Medulla oblongata (tissue), 1 donor: ENCODE results near the gene GRB7.
"Not testable (repeated sequence)": the region's sequence is repeated elsewhere in the genome, so short reads cannot be mapped to it uniquely, and the experiment has no call there.

Experiments used
- DNase-seq: peaks from one replicate; pipeline ENCODE4 v3.0.0-alpha.2; 2015; ENCODE audit errors: extremely low spot score

Gene GRB7

DNA sequence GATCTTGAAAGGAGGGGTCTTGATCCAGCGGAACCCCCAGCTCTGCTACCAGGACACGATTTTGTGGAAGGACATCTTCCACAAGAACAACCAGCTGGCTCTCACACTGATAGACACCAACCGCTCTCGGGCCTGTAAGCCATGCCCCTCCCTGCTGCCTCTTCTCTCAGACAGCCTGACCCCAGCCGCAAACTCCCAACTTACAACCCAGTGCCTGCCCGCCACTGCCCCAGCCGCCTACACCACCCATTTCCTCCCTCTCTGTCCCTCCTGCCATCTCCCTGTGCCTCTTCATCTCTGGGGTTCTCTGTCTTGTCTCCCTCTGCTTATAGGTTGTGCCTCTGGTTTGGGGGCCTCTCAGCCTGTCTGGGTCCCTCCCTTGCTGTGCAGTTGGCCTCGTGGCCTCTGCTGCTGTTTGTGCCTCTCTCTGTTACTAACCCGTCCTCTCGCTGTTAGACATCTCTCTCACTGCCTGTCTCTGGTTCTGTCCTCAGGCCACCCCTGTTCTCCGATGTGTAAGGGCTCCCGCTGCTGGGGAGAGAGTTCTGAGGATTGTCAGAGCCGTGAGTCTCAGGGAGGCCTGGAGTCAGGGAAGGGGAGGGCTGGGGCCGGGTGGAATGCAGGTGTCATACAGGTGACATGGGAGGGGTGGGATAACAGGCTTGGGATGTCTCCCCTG, 28.3 kb upstream of the GRB7 start:
- no peak for DNase-seq

- no peak for DNase-seq
These were observed 27.5 kb upstream of the GRB7 start for GRCh38 chr17:39709998-39710964.

- not testable (repeated sequence) for DNase-seq
These were observed 26.7 kb upstream of the GRB7 start for GRCh38 chr17:39711071-39711470.

- no peak for DNase-seq
These were observed 25.9 kb upstream of the GRB7 start for GRCh38 chr17:39711851-39712250.

DNA sequence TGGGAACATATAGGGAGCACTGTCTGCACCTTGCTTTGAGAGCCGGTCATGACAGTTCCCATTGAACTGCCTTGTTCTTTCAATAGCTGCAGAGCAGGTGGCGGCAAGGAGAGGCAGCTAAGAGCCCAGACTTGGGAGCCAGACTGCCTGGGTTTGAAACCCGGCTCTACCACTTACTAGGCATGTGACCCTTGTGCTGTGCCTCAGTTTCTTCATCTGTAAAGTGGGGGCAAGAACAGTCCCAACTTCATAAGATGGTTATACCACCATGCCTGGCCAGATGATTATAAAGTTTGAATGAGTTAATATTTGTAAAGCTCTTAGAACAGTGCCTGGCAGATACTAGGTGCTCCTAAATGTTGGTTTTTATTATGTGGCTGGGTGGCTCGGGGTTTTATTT, 23.5 kb upstream of the GRB7 start:
- DNase-seq: no peak

- no peak for DNase-seq
These were observed 22.2 kb upstream of the GRB7 start for GRCh38 chr17:39715375-39716072.

DNA sequence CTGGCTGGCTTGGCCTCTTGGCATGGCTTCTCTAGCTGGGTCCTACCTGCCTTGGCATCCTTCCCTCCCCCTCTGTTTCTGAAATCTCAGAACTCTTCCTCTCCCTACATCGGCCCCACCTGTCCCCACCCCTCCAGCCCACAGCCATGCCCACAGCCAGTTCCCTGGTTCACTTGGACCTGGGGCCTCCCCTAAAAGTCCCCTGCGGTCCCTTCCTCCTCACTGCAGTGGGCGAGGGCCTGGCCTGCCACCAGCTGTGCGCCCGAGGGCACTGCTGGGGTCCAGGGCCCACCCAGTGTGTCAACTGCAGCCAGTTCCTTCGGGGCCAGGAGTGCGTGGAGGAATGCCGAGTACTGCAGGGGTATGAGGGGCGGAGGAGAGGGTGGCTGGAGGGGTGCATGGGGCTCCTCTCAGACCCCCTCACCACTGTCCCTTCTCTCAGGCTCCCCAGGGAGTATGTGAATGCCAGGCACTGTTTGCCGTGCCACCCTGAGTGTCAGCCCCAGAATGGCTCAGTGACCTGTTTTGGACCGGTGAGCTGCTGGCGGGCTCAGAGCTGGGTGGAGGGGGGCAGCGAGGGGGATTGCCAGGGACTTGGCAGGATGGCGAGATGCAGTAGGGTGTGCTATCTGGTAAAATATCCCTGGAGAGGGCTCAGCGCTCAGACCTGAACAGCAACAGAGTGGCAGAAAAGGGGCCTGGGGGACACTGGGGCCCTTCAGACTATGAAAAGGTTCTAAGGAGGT, 21.5 kb upstream of the GRB7 start:
- no peak for DNase-seq

- DNase-seq: no peak
These were observed 20.7 kb upstream of the GRB7 start for GRCh38 chr17:39716879-39717536.

DNA sequence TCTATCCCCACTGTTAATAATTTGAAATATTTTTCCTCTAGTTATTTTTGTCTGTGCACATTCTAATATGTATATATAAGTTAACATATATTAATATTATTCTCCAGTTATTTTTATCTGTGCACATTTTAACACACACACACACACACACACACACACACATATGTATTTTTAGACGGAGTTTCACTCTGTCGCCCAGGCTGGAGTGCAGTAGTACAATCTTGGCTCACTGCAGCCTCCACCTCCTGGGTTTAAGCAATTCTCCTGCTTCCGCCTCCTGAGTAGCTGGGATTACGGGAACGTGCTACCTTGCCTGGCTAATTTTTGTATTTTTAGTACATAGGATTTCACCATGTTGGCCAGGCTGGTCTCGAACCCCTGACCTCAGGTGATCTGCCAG, 20.1 kb upstream of the GRB7 start:
- DNase-seq: no peak

- no peak for DNase-seq
These were observed 18.0 kb upstream of the GRB7 start for GRCh38 chr17:39719563-39720355.

DNA sequence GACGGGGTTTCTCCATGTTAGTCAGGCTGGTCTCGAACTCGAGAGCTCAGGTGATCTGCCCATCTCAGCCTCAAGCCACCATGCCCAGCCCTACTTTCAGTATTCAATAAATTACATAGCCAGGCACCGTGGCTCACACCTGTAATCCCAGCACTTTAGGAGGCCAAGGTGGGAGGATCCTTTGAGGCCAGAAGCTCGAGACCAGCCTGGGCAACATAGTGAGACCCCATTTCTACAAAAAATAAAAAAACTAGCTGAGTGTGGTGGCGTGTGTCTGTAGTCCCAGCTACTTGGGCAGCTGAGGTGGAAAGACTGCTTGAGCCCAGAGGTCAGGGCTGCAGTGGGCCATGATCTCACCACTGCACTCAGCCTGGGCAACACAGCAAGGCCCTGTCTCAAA, 15.6 kb upstream of the GRB7 start:
- DNase-seq: no peak

DNA sequence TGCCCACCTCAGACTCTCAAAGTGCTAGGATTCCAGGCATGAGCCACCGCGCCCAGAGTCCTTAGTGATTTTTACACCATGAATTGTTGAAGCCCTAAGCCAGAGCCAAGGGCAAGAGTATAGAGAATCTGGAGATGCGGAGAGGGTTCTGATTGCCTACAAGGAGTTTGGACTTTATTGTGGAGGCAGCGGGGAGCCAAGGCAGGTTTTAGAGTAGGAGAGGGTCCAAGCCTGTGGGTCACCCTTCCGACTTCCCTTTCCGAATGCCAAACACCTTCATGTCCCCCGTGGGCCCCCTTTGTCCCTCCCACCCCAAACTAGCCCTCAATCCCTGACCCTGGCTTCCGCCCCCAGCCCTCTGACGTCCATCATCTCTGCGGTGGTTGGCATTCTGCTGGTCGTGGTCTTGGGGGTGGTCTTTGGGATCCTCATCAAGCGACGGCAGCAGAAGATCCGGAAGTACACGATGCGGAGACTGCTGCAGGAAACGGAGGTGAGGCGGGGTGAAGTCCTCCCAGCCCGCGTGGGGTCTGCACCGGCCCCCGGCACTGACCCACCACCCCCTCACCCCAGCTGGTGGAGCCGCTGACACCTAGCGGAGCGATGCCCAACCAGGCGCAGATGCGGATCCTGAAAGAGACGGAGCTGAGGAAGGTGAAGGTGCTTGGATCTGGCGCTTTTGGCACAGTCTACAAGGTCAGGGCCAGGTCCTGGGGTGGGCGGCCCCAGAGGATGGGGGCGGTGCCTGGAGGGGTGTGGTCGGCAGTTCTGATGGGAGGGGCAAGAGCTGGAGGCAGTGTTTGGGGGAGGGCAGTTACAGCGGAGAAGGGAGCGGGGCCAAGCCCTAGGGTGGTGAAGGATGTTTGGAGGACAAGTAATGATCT, 14.5 kb upstream of the GRB7 start:
- DNase-seq: no peak

DNA sequence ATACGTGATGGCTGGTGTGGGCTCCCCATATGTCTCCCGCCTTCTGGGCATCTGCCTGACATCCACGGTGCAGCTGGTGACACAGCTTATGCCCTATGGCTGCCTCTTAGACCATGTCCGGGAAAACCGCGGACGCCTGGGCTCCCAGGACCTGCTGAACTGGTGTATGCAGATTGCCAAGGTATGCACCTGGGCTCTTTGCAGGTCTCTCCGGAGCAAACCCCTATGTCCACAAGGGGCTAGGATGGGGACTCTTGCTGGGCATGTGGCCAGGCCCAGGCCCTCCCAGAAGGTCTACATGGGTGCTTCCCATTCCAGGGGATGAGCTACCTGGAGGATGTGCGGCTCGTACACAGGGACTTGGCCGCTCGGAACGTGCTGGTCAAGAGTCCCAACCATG, 13.0 kb upstream of the GRB7 start:
- no peak for DNase-seq

GRCh38 chr17:39725923-39726322, 11.8 kb upstream of the GRB7 start:
- not testable (repeated sequence) for DNase-seq

GRCh38 chr17:39726617-39727016, 11.1 kb upstream of the GRB7 start:
- no peak for DNase-seq

DNA sequence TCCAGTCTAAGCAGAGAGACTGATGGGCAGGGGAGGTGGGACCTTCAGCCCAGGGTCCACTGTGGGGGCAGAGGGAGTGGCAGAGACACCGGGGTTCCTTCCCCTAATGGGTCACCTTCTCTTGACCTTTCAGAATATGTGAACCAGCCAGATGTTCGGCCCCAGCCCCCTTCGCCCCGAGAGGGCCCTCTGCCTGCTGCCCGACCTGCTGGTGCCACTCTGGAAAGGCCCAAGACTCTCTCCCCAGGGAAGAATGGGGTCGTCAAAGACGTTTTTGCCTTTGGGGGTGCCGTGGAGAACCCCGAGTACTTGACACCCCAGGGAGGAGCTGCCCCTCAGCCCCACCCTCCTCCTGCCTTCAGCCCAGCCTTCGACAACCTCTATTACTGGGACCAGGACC, 10.2 kb upstream of the GRB7 start:
- DNase-seq: no peak

- no peak for DNase-seq
These were observed 8.4 kb upstream of the GRB7 start for GRCh38 chr17:39729280-39729851.

- DNase-seq: peak; percentile 92
These were observed 7.4 kb upstream of the GRB7 start, which contains the start of gene MIEN1 for GRCh38 chr17:39730095-39730921. Gene MIEN1, minus strand, starts transcription at chr17:39730532. Its CDS starts 37 bp downstream, at chr17:39730495.
